K562 (cell line): Measurements from ENCODE around the gene CMIP. TPM values are rescaled to one million over a fixed set of nuclear protein-coding genes. Genes with fewer than 3 reads are reported as not detected.

Experiments used
- CBX2 ChIP-seq: fragments of 200-600 bp; sonication (generic); IDR thresholded peaks from one replicate; pipeline ENCODE4 v1.6.1; 2012; ENCODE audit warnings: mild to moderate bottlenecking, low read length, inconsistent platforms; ENCODE audit not compliant: insufficient read depth, poor library complexity, severe bottlenecking
- CEBPG ChIP-seq, 3 experiments: fragments of 200-800 bp in 1 of 3; sonication (Bioruptor generic) in 1 of 3; sonication (generic) in 1 of 3; formaldehyde crosslinking in 1 of 3; IDR thresholded peaks in 2 of 3; conservative IDR thresholded peaks in 1 of 3; 2 replicates each; pipeline versions ENCODE4 v1.6.1 to v1.8.0; 2016 to 2022; ENCODE audit warnings: missing compliant biosample characterization in 2 of 3, missing genetic modification characterization in 2 of 3, mild to moderate bottlenecking in 1 of 3, missing genetic modification reagents in 1 of 3
- ERF ChIP-seq: fragments of 450-650 bp; formaldehyde crosslinking; IDR thresholded peaks from 2 replicates; pipeline ENCODE4 v1.4.0; 2020; ENCODE audit warnings: mild to moderate bottlenecking, mixed read lengths
- HDGF ChIP-seq: fragments of 450-650 bp; IDR thresholded peaks from 2 replicates; pipeline ENCODE4 v1.6.1; 2016
- HMGN3 ChIP-seq: IDR thresholded peaks from 2 replicates; pipeline ENCODE4 v1.6.1; 2011; ENCODE audit warnings: borderline replicate concordance, low read depth, mild to moderate bottlenecking, mixed read lengths, low read length; ENCODE audit not compliant: insufficient read length; ENCODE audit errors: extremely low read depth
- MLX ChIP-seq, 2 experiments: fragments of 450-650 bp in 1 of 2; sonication (generic) in 1 of 2; formaldehyde crosslinking; conservative IDR thresholded peaks; 2 replicates each; pipeline versions ENCODE4 v1.4.0 to v1.8.1; 2020 to 2022; ENCODE audit warnings: mild to moderate bottlenecking in 1 of 2, missing genetic modification reagents in 1 of 2
- RBM39 ChIP-seq: fragments of 200-400 bp; formaldehyde crosslinking; optimal IDR thresholded peaks from 2 replicates; pipeline ENCODE3; 2018; ENCODE audit warnings: low read depth, low read length
- SAFB ChIP-seq: fragments of 200-400 bp; formaldehyde crosslinking; IDR thresholded peaks from 2 replicates; pipeline ENCODE4 v1.6.1; 2017; ENCODE audit warnings: low read depth, low read length, borderline replicate concordance
- SREBF2 ChIP-seq: sonication (generic); formaldehyde crosslinking; IDR thresholded peaks from 2 replicates; pipeline ENCODE4 v1.4.0; 2020; ENCODE audit warnings: mild to moderate bottlenecking, missing genetic modification reagents
- TEAD1 ChIP-seq, 2 experiments: fragments of 450-650 bp in 1 of 2; sonication (generic) in 1 of 2; formaldehyde crosslinking; IDR thresholded peaks; 2 replicates each; pipeline versions ENCODE4 v1.4.0 to v1.8.0; 2020 to 2022; ENCODE audit warnings: mild to moderate bottlenecking in 2 of 2, missing genetic modification reagents in 1 of 2
- WHSC1 ChIP-seq: IDR thresholded peaks from one replicate; pipeline ENCODE4 v1.6.1; 2012; ENCODE audit warnings: low read length, control low read depth, inconsistent platforms
- ZNF766 ChIP-seq: fragments of 200-800 bp; sonication (Bioruptor generic); conservative IDR thresholded peaks from 2 replicates; pipeline ENCODE4 v1.6.1; 2016; ENCODE audit warnings: missing genetic modification characterization, missing compliant biosample characterization
- polyA plus RNA-seq, 8 experiments: library from polyadenylated mRNA; depleted of rRNA in 4 of 8; stranded (reverse) in 5 of 8; unstranded in 3 of 8; fragments of >200 nt; fragmentation: Nextera tagmentation in 2 of 8; fragmentation: Illumina TruSeq in 1 of 8; extraction: Ambion mirVana in 2 of 8; extraction: Trizol in 1 of 8; gene quantifications; 2 replicates each; pipeline versions ENCODE4 v1.2.1 to v1.2.3, GENCODE V29; 2011 to 2014; ENCODE audit warnings: inconsistent platforms in 1 of 8, missing spikeins in 1 of 8
- total RNA-seq, 7 experiments: library from RNA; depleted of rRNA in 6 of 7; stranded (reverse); fragments of >200 nt in 6 of 7; fragmentation: Illumina TruSeq in 2 of 7; extraction: Trizol in 2 of 7; gene quantifications; 2 replicates each; pipeline versions ENCODE4 v1.2.1 to v1.2.3, GENCODE V29; 2011 to 2021; ENCODE audit warnings: low replicate concordance in 1 of 7
- TF ChIP-seq, protein P1 (sequence below), 3 experiments: IDR thresholded peaks in 2 of 3; conservative IDR thresholded peaks in 1 of 3; 2 replicates each; pipeline ENCODE4 v1.5.1; 2011 to 2012; ENCODE audit warnings: low read length in 3 of 3, mild to moderate bottlenecking in 3 of 3, control low read depth in 2 of 3, improper control_type of control experiment in 1 of 3, inconsistent platforms in 1 of 3, low read depth in 1 of 3, mixed read lengths in 1 of 3, moderate library complexity in 1 of 3; ENCODE audit not compliant: insufficient read depth in 2 of 3
- TF ChIP-seq, protein P2 (sequence below): fragments of 250-450 bp; sonication (Bioruptor Pico); IDR thresholded peaks from 2 replicates; pipeline ENCODE4 v1.5.0; 2022; ENCODE audit warnings: mild to moderate bottlenecking
- TF ChIP-seq, protein P3 (sequence below): IDR thresholded peaks from 2 replicates; pipeline ENCODE4 v1.6.1; 2011; ENCODE audit warnings: borderline replicate concordance, low read depth, mild to moderate bottlenecking, moderate library complexity, low read length; ENCODE audit not compliant: insufficient read depth, poor library complexity, severe bottlenecking
- TF ChIP-seq, protein P4 (sequence below): sonication (generic); formaldehyde crosslinking; IDR thresholded peaks from 2 replicates; pipeline ENCODE4 v1.8.0; 2022; ENCODE audit warnings: mild to moderate bottlenecking, missing genetic modification reagents, borderline replicate concordance

CMIP gene
- total and polyA plus RNA-seq, 9 of the 15 experiments (the other 6 are each of a cell fraction or from before 2014, with no cell fraction given): 0.94 to 82.5 (median 10.3) TPM

GRCh38 chr16:81482329-81483063, 37.9 kb downstream of the CMIP start (continued):
- TF ChIP-seq, protein P1, sequence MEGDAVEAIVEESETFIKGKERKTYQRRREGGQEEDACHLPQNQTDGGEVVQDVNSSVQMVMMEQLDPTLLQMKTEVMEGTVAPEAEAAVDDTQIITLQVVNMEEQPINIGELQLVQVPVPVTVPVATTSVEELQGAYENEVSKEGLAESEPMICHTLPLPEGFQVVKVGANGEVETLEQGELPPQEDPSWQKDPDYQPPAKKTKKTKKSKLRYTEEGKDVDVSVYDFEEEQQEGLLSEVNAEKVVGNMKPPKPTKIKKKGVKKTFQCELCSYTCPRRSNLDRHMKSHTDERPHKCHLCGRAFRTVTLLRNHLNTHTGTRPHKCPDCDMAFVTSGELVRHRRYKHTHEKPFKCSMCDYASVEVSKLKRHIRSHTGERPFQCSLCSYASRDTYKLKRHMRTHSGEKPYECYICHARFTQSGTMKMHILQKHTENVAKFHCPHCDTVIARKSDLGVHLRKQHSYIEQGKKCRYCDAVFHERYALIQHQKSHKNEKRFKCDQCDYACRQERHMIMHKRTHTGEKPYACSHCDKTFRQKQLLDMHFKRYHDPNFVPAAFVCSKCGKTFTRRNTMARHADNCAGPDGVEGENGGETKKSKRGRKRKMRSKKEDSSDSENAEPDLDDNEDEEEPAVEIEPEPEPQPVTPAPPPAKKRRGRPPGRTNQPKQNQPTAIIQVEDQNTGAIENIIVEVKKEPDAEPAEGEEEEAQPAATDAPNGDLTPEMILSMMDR (IDR thresholded peaks at IDR 0.05 in 2 of 3, conservative IDR thresholded peaks at IDR 0.05 in 1 of 3; ENCODE audit: insufficient read depth in 2 of 3, low read depth in 1 of 3, low read length in 3 of 3): peak; percentile 35 to 41 (median 41); a peak in 4 of 6 replicates
- TF ChIP-seq MLX (CRISPR knock-in tag; conservative IDR thresholded peaks at IDR 0.05): no peak
- TF ChIP-seq, protein P2, sequence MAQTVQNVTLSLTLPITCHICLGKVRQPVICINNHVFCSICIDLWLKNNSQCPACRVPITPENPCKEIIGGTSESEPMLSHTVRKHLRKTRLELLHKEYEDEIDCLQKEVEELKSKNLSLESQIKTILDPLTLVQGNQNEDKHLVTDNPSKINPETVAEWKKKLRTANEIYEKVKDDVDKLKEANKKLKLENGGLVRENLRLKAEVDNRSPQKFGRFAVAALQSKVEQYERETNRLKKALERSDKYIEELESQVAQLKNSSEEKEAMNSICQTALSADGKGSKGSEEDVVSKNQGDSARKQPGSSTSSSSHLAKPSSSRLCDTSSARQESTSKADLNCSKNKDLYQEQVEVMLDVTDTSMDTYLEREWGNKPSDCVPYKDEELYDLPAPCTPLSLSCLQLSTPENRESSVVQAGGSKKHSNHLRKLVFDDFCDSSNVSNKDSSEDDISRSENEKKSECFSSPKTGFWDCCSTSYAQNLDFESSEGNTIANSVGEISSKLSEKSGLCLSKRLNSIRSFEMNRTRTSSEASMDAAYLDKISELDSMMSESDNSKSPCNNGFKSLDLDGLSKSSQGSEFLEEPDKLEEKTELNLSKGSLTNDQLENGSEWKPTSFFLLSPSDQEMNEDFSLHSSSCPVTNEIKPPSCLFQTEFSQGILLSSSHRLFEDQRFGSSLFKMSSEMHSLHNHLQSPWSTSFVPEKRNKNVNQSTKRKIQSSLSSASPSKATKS (CRISPR knock-in tag): no peak
- TF ChIP-seq RBM39: no peak
- no peak for TF ChIP-seq CEBPG (CRISPR knock-in tag; IDR thresholded peaks at IDR 0.05)
- no peak for TF ChIP-seq CEBPG (tag; conservative IDR thresholded peaks at IDR 0.05 in 1 of 2, IDR thresholded peaks at IDR 0.05 in 1 of 2)
- TF ChIP-seq SREBF2 (CRISPR knock-in tag): no peak
- no peak for TF ChIP-seq CBX2
- TF ChIP-seq HDGF: no peak
- no peak for TF ChIP-seq HMGN3
- TF ChIP-seq, protein P3, sequence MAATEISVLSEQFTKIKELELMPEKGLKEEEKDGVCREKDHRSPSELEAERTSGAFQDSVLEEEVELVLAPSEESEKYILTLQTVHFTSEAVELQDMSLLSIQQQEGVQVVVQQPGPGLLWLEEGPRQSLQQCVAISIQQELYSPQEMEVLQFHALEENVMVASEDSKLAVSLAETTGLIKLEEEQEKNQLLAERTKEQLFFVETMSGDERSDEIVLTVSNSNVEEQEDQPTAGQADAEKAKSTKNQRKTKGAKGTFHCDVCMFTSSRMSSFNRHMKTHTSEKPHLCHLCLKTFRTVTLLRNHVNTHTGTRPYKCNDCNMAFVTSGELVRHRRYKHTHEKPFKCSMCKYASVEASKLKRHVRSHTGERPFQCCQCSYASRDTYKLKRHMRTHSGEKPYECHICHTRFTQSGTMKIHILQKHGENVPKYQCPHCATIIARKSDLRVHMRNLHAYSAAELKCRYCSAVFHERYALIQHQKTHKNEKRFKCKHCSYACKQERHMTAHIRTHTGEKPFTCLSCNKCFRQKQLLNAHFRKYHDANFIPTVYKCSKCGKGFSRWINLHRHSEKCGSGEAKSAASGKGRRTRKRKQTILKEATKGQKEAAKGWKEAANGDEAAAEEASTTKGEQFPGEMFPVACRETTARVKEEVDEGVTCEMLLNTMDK: no peak
- no peak for TF ChIP-seq TEAD1 (CRISPR knock-in tag; IDR thresholded peaks at IDR 0.05)
- no peak for TF ChIP-seq ZNF766
- TF ChIP-seq ERF (CRISPR knock-in tag): no peak
- TF ChIP-seq, protein P4, sequence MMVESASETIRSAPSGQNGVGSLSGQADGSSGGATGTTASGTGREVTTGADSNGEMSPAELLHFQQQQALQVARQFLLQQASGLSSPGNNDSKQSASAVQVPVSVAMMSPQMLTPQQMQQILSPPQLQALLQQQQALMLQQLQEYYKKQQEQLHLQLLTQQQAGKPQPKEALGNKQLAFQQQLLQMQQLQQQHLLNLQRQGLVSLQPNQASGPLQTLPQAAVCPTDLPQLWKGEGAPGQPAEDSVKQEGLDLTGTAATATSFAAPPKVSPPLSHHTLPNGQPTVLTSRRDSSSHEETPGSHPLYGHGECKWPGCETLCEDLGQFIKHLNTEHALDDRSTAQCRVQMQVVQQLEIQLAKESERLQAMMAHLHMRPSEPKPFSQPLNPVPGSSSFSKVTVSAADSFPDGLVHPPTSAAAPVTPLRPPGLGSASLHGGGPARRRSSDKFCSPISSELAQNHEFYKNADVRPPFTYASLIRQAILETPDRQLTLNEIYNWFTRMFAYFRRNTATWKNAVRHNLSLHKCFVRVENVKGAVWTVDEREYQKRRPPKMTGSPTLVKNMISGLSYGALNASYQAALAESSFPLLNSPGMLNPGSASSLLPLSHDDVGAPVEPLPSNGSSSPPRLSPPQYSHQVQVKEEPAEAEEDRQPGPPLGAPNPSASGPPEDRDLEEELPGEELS (CRISPR knock-in tag): no peak
- TF ChIP-seq WHSC1: no peak
- TF ChIP-seq SAFB: no peak
